Measurements from ENCODE around the gene RRN3.
"Not testable (repeated sequence)": the region's sequence is repeated elsewhere in the genome, so short reads cannot be mapped to it uniquely, and the experiment has no call there.

Gene RRN3

GRCh38 chr16:15093955-15094827 lies at the start of gene RRN3:
Gene RRN3, minus strand, starts transcription at chr16:15094272. Its CDS starts 39 bp downstream, at chr16:15094233.
- peak; percentile 72 to 74 (median 74) for DNase-seq (ENCODE audit: low read depth in 3 of 3)

GRCh38 chr16:15143601-15144091 lies 49.6 kb upstream of the RRN3 start:
- not testable (repeated sequence) for DNase-seq (ENCODE audit: low read depth in 3 of 3)

GRCh38 chr16:15142891-15143600 lies 49.0 kb upstream of the RRN3 start:
- DNase-seq (ENCODE audit: low read depth in 3 of 3): not testable (repeated sequence)

GRCh38 chr16:15142107-15142890 lies 48.2 kb upstream of the RRN3 start:
- DNase-seq (ENCODE audit: low read depth in 3 of 3): not testable (repeated sequence)

GRCh38 chr16:15141586-15141985 lies 47.5 kb upstream of the RRN3 start:
- DNase-seq (ENCODE audit: low read depth in 3 of 3): no peak

GRCh38 chr16:15140444-15141365 lies 46.6 kb upstream of the RRN3 start:
- DNase-seq (ENCODE audit: low read depth in 3 of 3): not testable (repeated sequence)

- DNase-seq (ENCODE audit: low read depth in 3 of 3): not testable (repeated sequence)
These were observed 43.4 kb upstream of the RRN3 start for GRCh38 chr16:15137514-15137913.

GRCh38 chr16:15135483-15136360 lies 41.6 kb upstream of the RRN3 start:
- not testable (repeated sequence) for DNase-seq (ENCODE audit: low read depth in 3 of 3)

- not testable (repeated sequence) for DNase-seq (ENCODE audit: low read depth in 3 of 3)
These were observed 40.8 kb upstream of the RRN3 start for GRCh38 chr16:15134752-15135482.

GRCh38 chr16:15133554-15133953 lies 39.5 kb upstream of the RRN3 start:
- not testable (repeated sequence) for DNase-seq (ENCODE audit: low read depth in 3 of 3)

- DNase-seq (ENCODE audit: low read depth in 3 of 3): not testable (repeated sequence)
These were observed 38.8 kb upstream of the RRN3 start for GRCh38 chr16:15132719-15133428.

- DNase-seq (ENCODE audit: low read depth in 3 of 3): not testable (repeated sequence)
These were observed 37.0 kb upstream of the RRN3 start for GRCh38 chr16:15130943-15131700.

GRCh38 chr16:15130256-15130932 lies 36.3 kb upstream of the RRN3 start:
- DNase-seq (ENCODE audit: low read depth in 3 of 3): not testable (repeated sequence)

GRCh38 chr16:15127641-15128425 lies 33.8 kb upstream of the RRN3 start:
- not testable (repeated sequence) for DNase-seq (ENCODE audit: low read depth in 3 of 3)

- DNase-seq (ENCODE audit: low read depth in 3 of 3): not testable (repeated sequence)
These were observed 6.4 kb upstream of the RRN3 start for GRCh38 chr16:15100372-15100987.
